ENCODE results near the gene GP1BB. TPM values are rescaled to one million over a fixed set of nuclear protein-coding genes. Genes with fewer than 3 reads are reported as not detected.
"Not testable (repeated sequence)": the region's sequence is repeated elsewhere in the genome, so short reads cannot be mapped to it uniquely, and the experiment has no call there.

The GP1BB gene
- not detected for total RNA-seq
- long read RNA-seq, transcript GP1BB-201 (2 exons, 1,553 nt), result major isoform, 28 of 28 reads
- long read RNA-seq, partial matches to known transcripts, result 0 of 28 reads
- long read RNA-seq, other reads (novel, unspliced or antisense), result 0 of 28 reads

- no peak for TF ChIP-seq CTCF (IDR thresholded peaks at IDR 0.05; ENCODE audit: borderline replicate concordance)
- Histone ChIP-seq H3K27ac (replicated peaks) (peak within 1 kb of the TSS; percentile 86), H3K27me3 (ENCODE audit: low read depth) (peaks cover 56% of the 10 kb centered on the region), H3K36me3 (peaks cover 29% of the 10 kb centered on the region), H3K4me3 (peak within 1 kb of the TSS; percentile 62), H3K9me3 (replicated peaks) (no peaks in the 10 kb centered on the region), H3K4me1 (peaks cover 58% of the 10 kb centered on the region)
- intact Hi-C loops (cut with micrococcal nuclease), result no loop called here
- DNase-seq, result peak; percentile 67
Measured at GRCh38 chr22:19723232-19723982, at the start of gene GP1BB. Gene GP1BB, plus strand, starts transcription at chr22:19723539. Its CDS starts 31 bp downstream, at chr22:19723570.

GRCh38 chr22:19673660-19674059, 49.7 kb upstream of the GP1BB start:
- no peak for TF ChIP-seq CTCF (IDR thresholded peaks at IDR 0.05; ENCODE audit: borderline replicate concordance)

GRCh38 chr22:19674129-19674928, 49.0 kb upstream of the GP1BB start:
- no peak overlapping the region for H3K27ac ChIP-seq (replicated peaks)
- no peak for TF ChIP-seq CTCF (IDR thresholded peaks at IDR 0.05; ENCODE audit: borderline replicate concordance)
- H3K9me3 ChIP-seq (replicated peaks), result peaks cover 4% of the 10 kb centered on the region
- no peaks in the 10 kb centered on the region for H3K36me3 ChIP-seq
- no peak overlapping the region for H3K4me3 ChIP-seq
- peaks cover 4% of the 10 kb centered on the region for H3K4me1 ChIP-seq
- intact Hi-C loops (cut with micrococcal nuclease), result no loop called here
- peaks cover 21% of the 10 kb centered on the region for H3K27me3 ChIP-seq (ENCODE audit: low read depth)
- no peak for DNase-seq

More at GRCh38 chr22:19673660-19674059, 49.7 kb upstream of the GP1BB start:
- Histone ChIP-seq H3K27ac (replicated peaks) (no peak overlapping the region), H3K4me3 (no peak overlapping the region), H3K36me3 (no peaks in the 10 kb centered on the region), H3K27me3 (ENCODE audit: low read depth) (peaks cover 15% of the 10 kb centered on the region), H3K4me1 (peaks cover 4% of the 10 kb centered on the region), H3K9me3 (replicated peaks) (peaks cover 4% of the 10 kb centered on the region)
- intact Hi-C loops (cut with micrococcal nuclease), result no loop called here
- no peak for DNase-seq

- H3K4me1 ChIP-seq, result peaks cover 4% of the 10 kb centered on the region
- peaks cover 4% of the 10 kb centered on the region for H3K9me3 ChIP-seq (replicated peaks)
- TF ChIP-seq CTCF (IDR thresholded peaks at IDR 0.05; ENCODE audit: borderline replicate concordance), result no peak
- H3K27me3 ChIP-seq (ENCODE audit: low read depth), result peaks cover 24% of the 10 kb centered on the region
- intact Hi-C loops (cut with micrococcal nuclease), result no loop called here
- H3K4me3 ChIP-seq, result no peak overlapping the region
- H3K36me3 ChIP-seq, result no peaks in the 10 kb centered on the region
- no peak for DNase-seq
- H3K27ac ChIP-seq (replicated peaks), result no peak overlapping the region
Measured at GRCh38 chr22:19674929-19675253, 48.4 kb upstream of the GP1BB start.

- no peak overlapping the region for H3K27ac ChIP-seq (replicated peaks)
- no peak overlapping the region for H3K4me3 ChIP-seq
- H3K27me3 ChIP-seq (ENCODE audit: low read depth), result peaks cover 30% of the 10 kb centered on the region
- peaks cover 4% of the 10 kb centered on the region for H3K9me3 ChIP-seq (replicated peaks)
- intact Hi-C loops (cut with micrococcal nuclease), result no loop called here
- DNase-seq, result no peak
- no peaks in the 10 kb centered on the region for H3K36me3 ChIP-seq
- no peak for TF ChIP-seq CTCF (IDR thresholded peaks at IDR 0.05; ENCODE audit: borderline replicate concordance)
- H3K4me1 ChIP-seq, result no peaks in the 10 kb centered on the region
Measured at GRCh38 chr22:19675428-19675827, 47.9 kb upstream of the GP1BB start.

- H3K36me3 ChIP-seq; H3K27ac ChIP-seq (replicated peaks); H3K4me1 ChIP-seq; DNase-seq; H3K9me3 ChIP-seq (replicated peaks); intact Hi-C loops (cut with micrococcal nuclease); H3K4me3 ChIP-seq: not testable (repeated sequence)
- H3K27me3 ChIP-seq (ENCODE audit: low read depth), result peaks cover 39% of the 10 kb centered on the region
Measured at GRCh38 chr22:19676437-19676836, 46.9 kb upstream of the GP1BB start.
